Endothelial cell of umbilical vein (primary cell): ENCODE measurements around the gene NRXN3. TPM values are rescaled to one million over a fixed set of nuclear protein-coding genes. Genes with fewer than 3 reads are reported as not detected.

Experiments
- BruUV-seq: library from RNA; stranded (reverse); fragments of 400-500 nt; replicated peaks from 2 replicates; lab custom pipeline; 2021; lab: Mats Ljungman, UMichigan
- CTCF ChIA-PET: fragments of 300-600, 350-600 bp; sonication (Branson Sonifier 250); formaldehyde crosslinking; loops from one replicate; lab custom pipeline; 2021; ENCODE audit warnings: antibody characterized with exemption, inconsistent platforms; lab: Charles Lee
- POLR2A ChIA-PET: fragments of 300-600, 350-600 bp; sonication (Branson Sonifier 250); formaldehyde crosslinking; loops from one replicate; lab custom pipeline; 2021; ENCODE audit warnings: antibody characterized with exemption, inconsistent platforms; lab: Charles Lee
- DNase-seq: peaks from one replicate; pipeline ENCODE4 v3.0.0-alpha.2; 2011; ENCODE audit warnings: low read depth, low spot score
- FAIRE-seq: peaks from 2 replicates; lab custom pipeline; 2011; peaks lifted over from hg19 to GRCh38; lab: Jason Lieb, UNC
- H2AFZ ChIP-seq: 2 replicates; pipeline ENCODE4 v1.6.0; 2012; ENCODE audit warnings: low read depth, low read length, control low read depth, inconsistent platforms
- H3K27ac ChIP-seq: 2 replicates; pipeline ENCODE4 v1.5.1; 2011; ENCODE audit warnings: low read depth, mild to moderate bottlenecking, control low read depth, low read length, moderate library complexity; ENCODE audit not compliant: insufficient read depth
- H3K27me3 ChIP-seq, 2 experiments: 2 replicates each; pipeline versions ENCODE4 v1.6.0 to v1.6.1; 2011; ENCODE audit warnings: low read length in 2 of 2, mixed read lengths in 1 of 2; ENCODE audit not compliant: control insufficient read depth in 2 of 2, insufficient read depth in 2 of 2
- H3K36me3 ChIP-seq, 2 experiments: 2 replicates in 1 of 2; 3 replicates in 1 of 2; pipeline ENCODE4 v1.5.1; 2011; ENCODE audit warnings: low read length in 2 of 2, mild to moderate bottlenecking in 1 of 2, moderate library complexity in 1 of 2; ENCODE audit not compliant: control insufficient read depth in 2 of 2, insufficient read depth in 2 of 2; ENCODE audit errors: extremely low read depth in 1 of 2
- H3K4me1 ChIP-seq: 3 replicates; pipeline ENCODE4 v1.5.1; 2011; ENCODE audit warnings: mild to moderate bottlenecking, low read length; ENCODE audit not compliant: control insufficient read depth, insufficient read depth; ENCODE audit errors: extremely low read depth
- H3K4me2 ChIP-seq: 2 replicates; pipeline ENCODE4 v1.6.1; 2011; ENCODE audit warnings: low read length, control low read depth, mixed read lengths; ENCODE audit not compliant: insufficient read depth
- H3K4me3 ChIP-seq, 3 experiments: fragments of 200-600 bp in 1 of 3; sonication (generic), shearing (Covaris generic) in 1 of 3; replicated peaks in 1 of 3; 2 replicates each; pipeline ENCODE4 v1.5.1; 2011 to 2016; ENCODE audit warnings: control low read depth in 3 of 3, low read length in 3 of 3, mild to moderate bottlenecking in 2 of 3, inconsistent platforms in 1 of 3, low read depth in 1 of 3, moderate library complexity in 1 of 3; ENCODE audit not compliant: insufficient read depth in 1 of 3
- H3K79me2 ChIP-seq: 2 replicates; pipeline ENCODE4 v1.6.0; 2012; ENCODE audit warnings: low read length, inconsistent platforms; ENCODE audit not compliant: control insufficient read depth, insufficient read depth
- H3K9ac ChIP-seq: replicated peaks from 2 replicates; pipeline ENCODE3; 2011; ENCODE audit warnings: low read length, control low read depth; ENCODE audit not compliant: insufficient read depth; ENCODE audit errors: extremely low read depth
- H3K9me1 ChIP-seq: replicated peaks from 3 replicates; pipeline ENCODE4 v1.6.0; 2011; ENCODE audit warnings: mild to moderate bottlenecking, low read length; ENCODE audit not compliant: control insufficient read depth, insufficient read depth; ENCODE audit errors: extremely low read depth
- H3K9me3 ChIP-seq: replicated peaks from 2 replicates; pipeline ENCODE4 v1.5.1; 2012; ENCODE audit warnings: low read length, inconsistent platforms; ENCODE audit not compliant: control insufficient read depth, insufficient read depth
- H4K20me1 ChIP-seq: replicated peaks from 2 replicates; pipeline ENCODE3; 2011; ENCODE audit warnings: mild to moderate bottlenecking, low read length; ENCODE audit not compliant: control insufficient read depth, insufficient read depth; ENCODE audit errors: extremely low read depth
- CTCF ChIP-seq, 2 donors: IDR thresholded peaks; 1 replicate in 1 of 2; 2 replicates in 1 of 2; pipeline ENCODE4 v1.5.1; 2011; ENCODE audit warnings: low read length in 2 of 2, mild to moderate bottlenecking in 2 of 2, moderate library complexity in 2 of 2, control low read depth in 1 of 2, inconsistent platforms in 1 of 2, low read depth in 1 of 2; ENCODE audit not compliant: insufficient read depth in 1 of 2; ENCODE audit errors: extremely low read depth in 1 of 2
- EZH2 ChIP-seq: IDR thresholded peaks from 2 replicates; pipeline ENCODE4 v1.6.1; 2012; ENCODE audit warnings: borderline replicate concordance, low read depth, mild to moderate bottlenecking, moderate library complexity, low read length, inconsistent platforms; ENCODE audit not compliant: severe bottlenecking
- FOS ChIP-seq: IDR thresholded peaks from 2 replicates; pipeline ENCODE4 v1.6.1; 2011; ENCODE audit warnings: mild to moderate bottlenecking, low read length, moderate library complexity, borderline replicate concordance; ENCODE audit not compliant: insufficient read depth
- GATA2 ChIP-seq: IDR thresholded peaks from 2 replicates; pipeline ENCODE4 v1.7.0; 2011; ENCODE audit warnings: low read depth, mild to moderate bottlenecking, moderate library complexity, mixed read lengths, low read length; ENCODE audit not compliant: insufficient read length, insufficient read depth
- JUN ChIP-seq: IDR thresholded peaks from 2 replicates; pipeline ENCODE4 v1.6.1; 2011; ENCODE audit warnings: borderline replicate concordance, low read depth; ENCODE audit not compliant: insufficient read length, insufficient read depth
- MAX ChIP-seq: IDR thresholded peaks from 2 replicates; pipeline ENCODE4 v1.6.1; 2011; ENCODE audit not compliant: insufficient read depth, insufficient read length
- MYC ChIP-seq: IDR thresholded peaks from one replicate; pipeline ENCODE4 v1.6.1; 2011; ENCODE audit warnings: mild to moderate bottlenecking, low read depth, low read length
- POLR2A ChIP-seq: IDR thresholded peaks from 2 replicates; pipeline ENCODE4 v1.6.1; 2012; ENCODE audit warnings: low read depth, mild to moderate bottlenecking, control low read depth, low read length
- POLR2AphosphoS5 ChIP-seq: IDR thresholded peaks from 2 replicates; pipeline ENCODE4 v1.6.1; 2012; ENCODE audit warnings: low read depth, mild to moderate bottlenecking, control low read depth, low read length, moderate library complexity; ENCODE audit not compliant: insufficient read depth
- dilution Hi-C: fragments of 300-500 bp; cut with MboI; formaldehyde crosslinking; loops from one replicate; pipeline ENCODE4 v1.15.0; 2019; ENCODE audit warnings: low sequenced_read_pairs; ENCODE audit not compliant: extremely low pct_ligation_motif_present
- intact Hi-C: fragments of 100-400 bp; cut with micrococcal nuclease; formaldehyde crosslinking; loops from one replicate; pipeline ENCODE4 v1.10.0; 2022
- polyA plus RNA-seq, 4 experiments: library from polyadenylated mRNA; depleted of rRNA in 3 of 4; stranded (reverse) in 3 of 4; unstranded in 1 of 4; fragments of >200 nt; gene quantifications; 2 replicates each; pipeline versions ENCODE4 v1.2.1 to v1.2.3, GENCODE V29; 2011 to 2012; ENCODE audit warnings: missing spikeins in 1 of 4
- total RNA-seq: library from RNA; stranded (reverse); gene quantifications from 2 replicates; pipeline ENCODE4 v1.2.3, GENCODE V29; 2021

Gene NRXN3
- total and polyA plus RNA-seq, 2 donors (not counting 3 experiments of a cell fraction or from before 2014, with no cell fraction given), result 0.72 to 4.2 TPM

- FAIRE-seq (no peak), DNase-seq (no peak)
- no peaks in the 10 kb centered on the region for H3K27me3 ChIP-seq
- H3K4me1 ChIP-seq, result no peaks in the 10 kb centered on the region
- no peaks in the 10 kb centered on the region for H3K36me3 ChIP-seq
- no TSS peak for BruUV-seq
- H3K9ac ChIP-seq, result no peak overlapping the region
- dilution Hi-C loops (no loop called here), intact Hi-C loops (loop anchor here (10.0 kb wide), 1 partner anchor 786 kb away; no protein-coding TSS in a partner anchor)
- POLR2A ChIA-PET, result no interaction called here
- TF ChIP-seq GATA2 (no peak), FOS (no peak), JUN (no peak), CTCF (IDR thresholded peaks at IDR 0.05; ENCODE audit: extremely low read depth in 1 of 2, insufficient read depth in 1 of 2, low read depth in 1 of 2, low read length in 2 of 2) (no peak), POLR2A (no peak), MYC (no peak), MAX (no peak), POLR2AphosphoS5 (no peak), EZH2 (no peak)
- no peak overlapping the region for H3K4me2 ChIP-seq
- no peaks in the 10 kb centered on the region for H4K20me1 ChIP-seq
- no peaks in the 10 kb centered on the region for H3K9me1 ChIP-seq
- no peaks in the 10 kb centered on the region for H3K9me3 ChIP-seq
- no peaks in the 10 kb centered on the region for H3K79me2 ChIP-seq
- H2AFZ ChIP-seq, result no peak overlapping the region
- CTCF ChIA-PET, result no interaction called here
- H3K4me3 ChIP-seq, result no peak overlapping the region
- no peak overlapping the region for H3K27ac ChIP-seq
Observed at GRCh38 chr14:78440356-78440894, 270.3 kb downstream of the NRXN3 start.
